Effector CD4-positive, alpha-beta T cell (primary cell): Measurements from ENCODE around the gene SLC25A34.
"Not testable (repeated sequence)": the region's sequence is repeated elsewhere in the genome, so short reads cannot be mapped to it uniquely, and the experiment has no call there.

ENCODE experiments used
- DNase-seq: peaks from one replicate; pipeline ENCODE4 v3.0.0-alpha.2; 2020
- total RNA-seq: gene quantifications from one replicate; lab custom pipeline; 2026; lab: John Stamatoyannopoulos, UW

Gene SLC25A34
- 1.9 reads per million, percentile 2 among the genes with 10 or more reads in this experiment for total RNA-seq

- DNase-seq, result no peak
These were observed at the start of gene SLC25A34 for GRCh38 chr1:15736038-15736891. TSS of gene SLC25A34 (plus strand) at chr1:15736258. CDS start at chr1:15736486, 228 bp downstream.

- no peak for DNase-seq
These were observed 48.6 kb upstream of the SLC25A34 start for GRCh38 chr1:15687446-15687845.

GRCh38 chr1:15690317-15690716, 45.7 kb upstream of the SLC25A34 start:
- no peak for DNase-seq

- no peak for DNase-seq
These were observed 44.5 kb upstream of the SLC25A34 start for GRCh38 chr1:15691434-15692032.

DNA sequence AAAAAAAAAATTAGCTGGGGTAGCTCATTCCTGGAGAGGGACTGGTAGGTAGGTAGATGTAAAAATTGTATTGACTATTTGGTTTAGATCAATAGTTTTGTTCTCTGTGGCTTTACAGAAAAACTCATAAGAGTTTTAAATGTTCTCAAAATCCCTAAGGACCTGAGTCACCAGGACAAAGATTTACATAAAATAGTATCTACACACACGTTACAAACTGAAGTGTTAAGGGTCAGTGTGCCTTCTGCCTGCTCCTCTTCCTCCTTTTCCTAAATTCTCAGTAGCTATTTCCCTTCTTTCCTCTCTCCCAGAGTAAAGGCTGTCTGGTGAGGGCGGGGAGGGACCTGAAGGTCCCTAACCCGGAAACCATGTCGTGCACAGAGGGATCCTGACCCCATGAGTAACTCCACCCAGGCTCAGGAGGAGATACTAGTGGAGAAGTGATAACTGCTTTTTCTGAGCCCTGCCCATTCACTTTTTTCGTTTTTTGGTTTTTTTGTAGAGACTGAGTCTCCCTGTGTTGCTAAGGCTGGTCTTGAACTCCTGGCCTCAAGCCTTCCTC, 43.9 kb upstream of the SLC25A34 start:
- no peak for DNase-seq

GRCh38 chr1:15693371-15693770, 42.7 kb upstream of the SLC25A34 start:
- DNase-seq, result no peak

- no peak for DNase-seq
These were observed 39.0 kb upstream of the SLC25A34 start for GRCh38 chr1:15696956-15697521.

GRCh38 chr1:15698201-15698600, 37.9 kb upstream of the SLC25A34 start:
- DNase-seq, result no peak

- not testable (repeated sequence) for DNase-seq
These were observed 36.7 kb upstream of the SLC25A34 start for GRCh38 chr1:15699321-15699720.

DNA sequence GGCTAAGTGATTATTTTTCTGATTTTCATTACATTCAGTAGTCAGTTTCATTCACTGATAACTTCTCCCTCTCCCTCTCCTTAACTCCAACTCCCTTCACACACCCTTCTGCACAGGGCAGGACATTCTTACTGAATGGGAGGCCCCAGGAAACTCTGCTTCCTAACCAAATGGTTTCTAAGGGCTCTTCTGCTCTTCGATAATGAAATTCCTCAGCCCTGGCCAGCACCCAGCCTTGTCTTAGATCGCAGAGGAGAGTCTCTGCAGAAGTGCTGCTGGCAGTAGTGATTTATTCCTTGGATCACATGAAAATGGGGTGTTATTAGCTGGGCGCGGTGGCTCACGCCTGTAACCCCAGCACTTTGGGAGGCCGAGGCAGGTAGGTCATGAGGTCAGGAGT, 35.5 kb upstream of the SLC25A34 start:
- no peak for DNase-seq

DNA sequence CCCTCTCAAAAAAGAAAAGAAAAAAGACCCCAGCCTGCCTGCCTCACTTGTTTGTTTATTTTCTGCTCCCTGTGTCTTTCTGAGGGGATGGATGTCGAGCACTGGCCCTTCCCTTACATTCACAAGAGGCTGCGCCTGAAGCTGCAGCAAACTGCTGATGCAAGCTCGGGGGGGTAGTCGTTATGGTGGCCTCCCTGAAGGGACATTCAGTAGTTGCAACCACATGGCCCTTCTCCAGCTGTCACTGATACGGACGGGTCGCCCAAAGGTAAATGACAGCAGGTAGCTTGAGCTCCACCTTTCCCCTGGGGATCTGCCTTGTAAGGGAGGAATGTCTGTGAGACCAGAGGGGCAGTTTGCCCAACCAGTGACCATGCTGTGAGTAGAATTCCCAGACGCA, 34.3 kb upstream of the SLC25A34 start:
- DNase-seq, result no peak

- DNase-seq, result no peak
These were observed 33.1 kb upstream of the SLC25A34 start for GRCh38 chr1:15702722-15703550.

DNA sequence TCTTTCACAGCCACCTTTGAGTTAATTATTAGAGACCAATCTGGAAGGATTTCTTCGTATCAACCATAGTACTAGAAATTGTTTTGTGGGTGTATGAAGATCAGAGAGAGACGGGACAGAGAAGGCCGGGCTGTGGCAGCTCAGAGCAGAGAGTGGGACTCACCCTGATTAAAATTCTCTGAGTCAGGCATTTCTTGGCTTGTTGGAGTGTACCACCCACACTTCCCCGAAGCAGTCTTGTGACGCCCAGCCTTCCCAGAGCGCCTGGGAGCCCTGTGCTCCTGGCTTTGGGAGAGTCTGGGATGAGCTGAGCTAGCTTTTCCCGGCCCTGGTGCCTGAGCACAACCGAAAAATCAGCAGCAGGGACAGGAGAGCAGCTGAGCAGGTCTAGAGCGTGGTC, 32.5 kb upstream of the SLC25A34 start:
- no peak for DNase-seq

GRCh38 chr1:15704526-15705183, 31.4 kb upstream of the SLC25A34 start:
- DNase-seq, result no peak

DNA sequence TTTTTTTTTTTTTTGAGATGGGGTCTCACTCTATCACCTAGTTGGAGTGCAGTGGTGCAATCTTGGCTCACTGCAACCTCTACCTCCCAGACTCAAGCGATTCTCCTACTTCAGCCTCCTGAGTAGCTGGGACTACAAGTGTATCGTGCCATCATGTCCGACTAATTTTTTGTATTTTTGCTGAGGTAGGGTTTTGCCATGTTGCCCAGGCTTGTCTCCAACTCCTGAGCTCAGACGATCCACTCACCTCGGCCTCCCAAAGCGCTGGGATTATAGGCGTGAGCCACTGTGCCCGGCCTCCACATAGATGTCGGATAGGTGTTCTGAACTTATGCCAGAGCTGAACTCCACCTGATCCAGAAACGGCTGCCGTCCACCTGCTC, 30.9 kb upstream of the SLC25A34 start:
- DNase-seq, result no peak

DNA sequence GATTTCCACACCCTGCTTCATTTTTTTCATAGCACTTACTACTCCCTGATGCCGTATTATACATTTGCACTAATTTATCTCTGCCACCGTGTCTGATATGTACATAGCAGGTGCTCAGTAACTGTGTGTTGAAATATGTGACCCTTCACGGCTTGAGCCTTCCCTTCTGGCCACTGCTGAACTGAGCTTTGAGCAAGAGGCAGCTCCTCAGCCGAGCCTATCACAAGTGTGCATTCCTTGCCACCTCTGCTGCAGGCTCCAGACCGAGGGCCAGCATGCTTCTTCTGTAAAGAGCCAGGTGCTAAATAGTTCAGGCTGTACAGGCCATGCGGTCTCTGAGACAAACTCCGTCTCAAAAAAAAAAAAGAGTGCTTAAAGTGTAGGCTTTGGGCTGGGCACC, 29.3 kb upstream of the SLC25A34 start:
- no peak for DNase-seq

GRCh38 chr1:15707239-15707925, 28.7 kb upstream of the SLC25A34 start:
- DNase-seq, result no peak

- DNase-seq, result no peak
These were observed 27.4 kb upstream of the SLC25A34 start for GRCh38 chr1:15708486-15709137.

DNA sequence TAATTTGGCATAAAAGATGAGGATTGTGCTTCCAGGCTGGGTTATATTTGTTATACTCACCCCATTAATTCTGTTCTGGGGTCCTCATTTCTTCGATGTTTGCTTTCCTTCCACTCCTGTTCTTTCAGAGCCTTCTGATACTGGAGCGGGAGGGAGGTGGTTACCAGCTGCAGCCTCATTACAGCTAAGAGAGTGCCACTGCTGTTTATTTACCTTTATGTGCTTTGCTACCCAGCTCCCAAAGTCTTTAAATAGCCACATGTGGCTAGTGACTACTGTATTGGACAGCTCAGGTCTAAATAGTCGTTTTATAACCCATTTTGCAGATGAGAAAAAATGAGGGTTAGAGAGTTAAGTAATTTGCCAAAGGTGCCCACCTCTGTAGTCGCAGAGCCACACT, 26.8 kb upstream of the SLC25A34 start:
- DNase-seq, result no peak

DNA sequence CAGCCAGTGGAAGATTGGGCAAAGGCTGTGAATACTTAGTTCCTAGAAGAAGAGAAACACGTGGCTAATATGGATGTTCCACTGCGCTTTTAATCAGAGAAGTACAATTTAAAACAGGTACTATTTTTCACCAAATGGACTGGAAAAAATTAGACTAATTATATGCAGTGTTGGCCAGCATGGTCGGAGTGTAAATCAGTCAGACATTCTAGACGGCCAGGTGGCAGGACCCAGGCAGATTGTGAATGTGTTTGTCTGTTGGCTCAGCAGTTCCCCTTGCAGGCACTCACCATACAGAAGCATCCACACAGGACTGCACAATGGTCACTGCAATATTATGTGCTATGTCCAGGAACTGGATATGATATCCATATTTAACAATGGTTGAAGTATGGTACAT, 23.9 kb upstream of the SLC25A34 start:
- DNase-seq, result no peak
